Suprapubic skin (tissue), 4 donors: ENCODE results near the gene MET. TPM values are rescaled to one million over a fixed set of nuclear protein-coding genes. Genes with fewer than 3 reads are reported as not detected.
"Not testable (repeated sequence)": the region's sequence is repeated elsewhere in the genome, so short reads cannot be mapped to it uniquely, and the experiment has no call there.

ENCODE experiments used
- DNase-seq, 2 donors: peaks; one replicate each; pipeline ENCODE4 v3.0.0-alpha.2; 2019; ENCODE audit warnings: low spot score in 2 of 2
- H3K27ac ChIP-seq: fragments of 200-600 bp; sonication (generic); one replicate; pipeline ENCODE4 v1.5.1; 2019
- H3K27me3 ChIP-seq: fragments of 200-600 bp; sonication (generic); one replicate; pipeline ENCODE4 v1.5.1; 2019
- H3K36me3 ChIP-seq: fragments of 200-600 bp; sonication (generic); one replicate; pipeline ENCODE4 v1.5.1; 2019
- H3K4me1 ChIP-seq: fragments of 200-600 bp; sonication (generic); one replicate; pipeline ENCODE4 v1.5.1; 2019
- H3K4me3 ChIP-seq: fragments of 200-600 bp; sonication (generic); one replicate; pipeline ENCODE4 v1.5.1; 2019; ENCODE audit warnings: mild to moderate bottlenecking
- H3K9me3 ChIP-seq: fragments of 200-600 bp; sonication (generic); one replicate; pipeline ENCODE4 v1.5.1; 2019
- CTCF ChIP-seq, 2 donors: fragments of 200-600 bp in 1 of 2; fragments of 450-650 bp in 1 of 2; sonication (generic) in 1 of 2; IDR thresholded peaks; one replicate each; pipeline ENCODE4 v1.5.1; 2016 to 2019; ENCODE audit warnings: antibody characterized with exemption in 2 of 2, mild to moderate bottlenecking in 1 of 2, moderate library complexity in 1 of 2
- EP300 ChIP-seq: sonication (generic); formaldehyde crosslinking; IDR thresholded peaks from one replicate; pipeline ENCODE4 v1.6.1; 2017; ENCODE audit warnings: antibody characterized with exemption
- POLR2A ChIP-seq, 2 donors: fragments of 450-650 bp; IDR thresholded peaks; one replicate each; pipeline ENCODE4 v1.6.1; 2017; ENCODE audit warnings: antibody characterized with exemption in 2 of 2, mild to moderate bottlenecking in 2 of 2, moderate library complexity in 2 of 2
- POLR2AphosphoS5 ChIP-seq, 3 donors: sonication (generic); formaldehyde crosslinking; IDR thresholded peaks; one replicate each; pipeline ENCODE4 v1.6.1; 2017; ENCODE audit warnings: antibody characterized with exemption in 3 of 3
- WGBS: methylation state at CpG from one replicate; pipeline ENCODE4 v1.1.5; 2018; 5-methylcytosine and 5-hydroxymethylcytosine counted together
- total RNA-seq, 4 donors: library from RNA; depleted of rRNA; stranded (reverse); fragments of >200 nt; gene quantifications; one replicate each; pipeline ENCODE4 v1.1.0, GENCODE V29; 2016

MET gene
- total RNA-seq, 4 donors from 2014 or later = 22.8 to 41.2 (median 32.0) TPM

- H3K4me1 ChIP-seq = no peaks in the 10 kb centered on the region
- H3K4me3 ChIP-seq = no peak overlapping the region
- no peak overlapping the region for H3K27ac ChIP-seq
- TF ChIP-seq CTCF (IDR thresholded peaks at IDR 0.05) (no peak), POLR2A (IDR thresholded peaks at IDR 0.05) (no peak), EP300 (no peak), POLR2AphosphoS5 (IDR thresholded peaks at IDR 0.05) (no peak)
- H3K9me3 ChIP-seq = no peaks in the 10 kb centered on the region
- H3K36me3 ChIP-seq = peaks cover 3% of the 10 kb centered on the region
- 93% methylated on average over 4 of the region's 4 CpGs for WGBS
- no peak for DNase-seq
- no peaks in the 10 kb centered on the region for H3K27me3 ChIP-seq
These were observed 85.3 kb downstream of the MET start for GRCh38 chr7:116757283-116757682.

GRCh38 chr7:116759642-116760041 lies 87.6 kb downstream of the MET start:
- WGBS = 87% methylated on average over 4 of the region's 5 CpGs
- H3K27ac ChIP-seq, H3K36me3 ChIP-seq, H3K4me1 ChIP-seq, DNase-seq, H3K4me3 ChIP-seq, H3K27me3 ChIP-seq, H3K9me3 ChIP-seq: not testable (repeated sequence)

GRCh38 chr7:116762971-116763370 lies 91.0 kb downstream of the MET start:
- H3K9me3 ChIP-seq = no peaks in the 10 kb centered on the region
- no peak for DNase-seq
- H3K27me3 ChIP-seq = no peaks in the 10 kb centered on the region
- no peak for TF ChIP-seq POLR2A (IDR thresholded peaks at IDR 0.05)
- WGBS = 94% methylated on average over 1 of the region's 1 CpG
- H3K36me3 ChIP-seq = peaks cover 9% of the 10 kb centered on the region
- H3K4me1 ChIP-seq = no peaks in the 10 kb centered on the region
- no peak overlapping the region for H3K4me3 ChIP-seq
- no peak overlapping the region for H3K27ac ChIP-seq

GRCh38 chr7:116763647-116764046 lies 91.7 kb downstream of the MET start:
- no peaks in the 10 kb centered on the region for H3K4me1 ChIP-seq
- peaks cover 9% of the 10 kb centered on the region for H3K36me3 ChIP-seq
- TF ChIP-seq POLR2A (IDR thresholded peaks at IDR 0.05) = no peak
- TF ChIP-seq POLR2AphosphoS5 (IDR thresholded peaks at IDR 0.05) = no peak
- TF ChIP-seq EP300 = no peak
- no peak for TF ChIP-seq CTCF (IDR thresholded peaks at IDR 0.05)
- DNase-seq = no peak
- H3K27me3 ChIP-seq = no peaks in the 10 kb centered on the region
- no peaks in the 10 kb centered on the region for H3K9me3 ChIP-seq
- no peak overlapping the region for H3K27ac ChIP-seq
- WGBS = 96% methylated on average over 1 of the region's 1 CpG
- H3K4me3 ChIP-seq = no peak overlapping the region

GRCh38 chr7:116766881-116767280 lies 94.9 kb downstream of the MET start:
- no peak overlapping the region for H3K27ac ChIP-seq
- no peak for DNase-seq
- no peak overlapping the region for H3K4me3 ChIP-seq
- 78% methylated on average over 3 of the region's 3 CpGs for WGBS
- no peaks in the 10 kb centered on the region for H3K27me3 ChIP-seq
- no peaks in the 10 kb centered on the region for H3K9me3 ChIP-seq
- peaks cover 6% of the 10 kb centered on the region for H3K36me3 ChIP-seq
- H3K4me1 ChIP-seq = no peaks in the 10 kb centered on the region
- TF ChIP-seq EP300 = no peak

GRCh38 chr7:116769546-116769945 lies 97.5 kb downstream of the MET start:
- Histone ChIP-seq H3K4me1 (no peaks in the 10 kb centered on the region), H3K9me3 (no peaks in the 10 kb centered on the region), H3K36me3 (peaks cover 9% of the 10 kb centered on the region), H3K4me3 (no peak overlapping the region), H3K27me3 (no peaks in the 10 kb centered on the region), H3K27ac (no peak overlapping the region)
- TF ChIP-seq EP300 (no peak), POLR2A (IDR thresholded peaks at IDR 0.05) (no peak), POLR2AphosphoS5 (IDR thresholded peaks at IDR 0.05) (no peak), CTCF (IDR thresholded peaks at IDR 0.05) (no peak)
- DNase-seq = no peak
- 77% methylated on average over 3 of the region's 3 CpGs for WGBS

- DNase-seq = no peak
- H3K27me3 ChIP-seq = no peaks in the 10 kb centered on the region
- H3K9me3 ChIP-seq = no peaks in the 10 kb centered on the region
- no peak overlapping the region for H3K4me3 ChIP-seq
- 64% methylated on average over 1 of the region's 1 CpG for WGBS
- no peak overlapping the region for H3K27ac ChIP-seq
- H3K36me3 ChIP-seq = peaks cover 9% of the 10 kb centered on the region
- no peak for TF ChIP-seq EP300
- no peaks in the 10 kb centered on the region for H3K4me1 ChIP-seq
These were observed 98.9 kb downstream of the MET start for GRCh38 chr7:116770941-116771340.
